COLO668 (cell line): ENCODE measurements around the gene DRG2.

Experiments
- DNase-seq: peaks from one replicate; lab custom pipeline; 2025; ENCODE audit not compliant: unreplicated experiment; lab: John Stamatoyannopoulos, UW

Gene DRG2, protein sequence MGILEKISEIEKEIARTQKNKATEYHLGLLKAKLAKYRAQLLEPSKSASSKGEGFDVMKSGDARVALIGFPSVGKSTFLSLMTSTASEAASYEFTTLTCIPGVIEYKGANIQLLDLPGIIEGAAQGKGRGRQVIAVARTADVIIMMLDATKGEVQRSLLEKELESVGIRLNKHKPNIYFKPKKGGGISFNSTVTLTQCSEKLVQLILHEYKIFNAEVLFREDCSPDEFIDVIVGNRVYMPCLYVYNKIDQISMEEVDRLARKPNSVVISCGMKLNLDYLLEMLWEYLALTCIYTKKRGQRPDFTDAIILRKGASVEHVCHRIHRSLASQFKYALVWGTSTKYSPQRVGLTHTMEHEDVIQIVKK

DNA sequence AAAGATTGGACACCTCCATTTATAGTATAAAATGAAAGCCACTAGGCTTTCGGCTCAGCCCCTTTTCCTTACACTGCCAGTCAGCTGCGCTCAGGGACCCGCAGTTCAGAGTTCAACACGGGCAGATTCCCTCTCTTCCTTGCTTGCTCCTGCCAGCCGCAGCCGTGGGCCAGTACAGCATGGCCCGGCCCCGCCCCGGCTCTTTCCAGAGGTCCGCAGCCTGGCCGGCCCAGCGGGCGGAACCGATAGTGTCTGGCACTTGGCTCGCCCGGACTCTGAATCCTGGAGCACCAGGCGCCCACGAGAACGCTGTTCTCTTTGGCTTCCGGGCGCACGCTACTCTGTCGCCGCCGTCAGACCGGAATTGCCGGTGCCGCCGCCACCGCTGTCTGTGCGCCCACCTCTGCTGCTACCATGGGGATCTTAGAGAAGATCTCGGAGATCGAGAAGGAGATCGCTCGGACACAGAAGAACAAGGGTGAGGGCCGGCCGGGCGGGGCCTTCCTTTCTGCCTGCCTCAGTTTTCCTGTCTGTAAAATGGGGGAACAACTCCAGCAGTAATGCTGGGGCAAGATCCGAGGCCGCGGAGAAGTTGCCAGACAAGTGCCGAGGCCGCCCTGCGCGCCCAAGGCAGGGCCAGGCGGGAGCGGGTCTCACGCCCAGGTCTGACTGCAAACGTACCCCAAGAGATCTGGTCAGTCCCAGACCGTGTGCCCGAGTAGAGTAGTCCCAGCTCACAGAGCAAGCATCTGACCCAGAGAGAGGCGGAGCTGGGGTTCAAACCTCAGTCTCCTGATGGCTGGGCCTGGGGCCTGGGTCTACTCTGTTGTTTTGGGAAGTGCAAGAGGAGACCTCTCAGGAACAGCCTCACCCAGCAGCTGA, at the start of gene DRG2:
TSS of gene DRG2 (plus strand) at position 339 of the 882 bp plus-strand sequence. CDS start at position 415, 76 bp downstream.
- DNase-seq = peak; percentile 88

DNA sequence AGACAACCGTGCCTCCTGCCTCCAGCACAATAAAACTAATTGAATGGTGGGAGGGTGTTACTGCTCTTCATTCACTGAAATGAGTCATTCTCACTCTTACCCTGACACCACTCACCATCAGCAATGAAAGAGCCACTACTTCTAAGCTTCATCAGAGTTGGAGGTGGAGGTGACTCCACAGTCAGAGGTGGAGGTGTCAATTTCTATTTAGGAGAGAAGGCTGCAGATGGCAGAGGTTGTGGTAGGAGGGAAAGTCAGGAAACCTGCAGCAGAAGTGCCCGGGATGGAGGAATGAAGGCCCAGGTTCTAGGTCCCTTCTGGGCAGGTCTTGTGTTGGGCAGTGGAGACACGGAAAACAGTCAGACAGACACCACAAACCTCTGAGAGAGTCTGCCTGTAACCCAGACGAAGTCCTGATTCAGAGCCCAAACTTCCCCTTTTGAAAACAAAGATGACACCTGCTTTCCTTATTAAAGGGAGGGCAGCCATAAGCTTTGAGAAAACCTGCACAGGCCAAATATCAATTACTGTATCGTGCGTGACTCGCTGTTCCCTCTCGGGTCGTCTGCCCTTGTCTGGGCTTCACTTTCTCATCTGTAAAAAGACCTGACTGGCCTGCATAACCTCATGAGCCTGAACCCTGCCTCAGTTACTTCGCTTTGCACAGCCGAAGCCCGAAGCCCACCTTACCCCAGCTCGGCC, 49.4 kb upstream of the DRG2 start:
- no peak for DNase-seq

DNA sequence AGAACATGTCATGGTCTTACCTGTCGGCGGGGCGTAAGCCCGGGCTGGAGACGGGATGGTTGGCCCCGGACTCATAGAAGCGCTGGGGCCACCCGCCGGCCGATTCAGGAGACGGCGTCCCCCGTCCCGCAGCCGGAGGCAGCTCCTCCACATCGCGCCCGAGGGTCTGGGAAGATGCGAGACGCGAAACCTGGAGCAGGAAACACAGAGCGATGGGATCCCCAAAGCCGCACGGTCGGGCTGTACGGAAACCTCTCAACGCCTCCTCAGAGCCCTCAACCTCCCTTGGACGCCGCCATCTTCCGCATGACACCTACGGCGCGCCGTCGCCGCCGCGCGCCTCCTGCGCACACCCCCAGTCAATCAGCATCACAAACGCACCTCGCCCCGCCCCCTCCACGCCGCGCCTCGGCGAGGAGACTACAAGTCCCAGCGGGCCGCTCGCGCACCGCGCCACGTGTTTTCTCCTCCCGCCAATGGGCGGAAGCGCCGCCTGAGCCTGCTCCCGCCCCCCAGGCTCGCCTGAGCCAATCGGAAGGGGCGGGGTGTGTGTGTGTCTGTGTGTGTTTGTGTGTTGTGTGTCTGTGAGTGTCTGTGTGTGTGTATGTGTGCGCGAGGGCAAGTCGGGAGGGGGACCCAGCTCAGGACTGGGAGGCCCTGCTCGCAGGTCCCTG, 48.8 kb upstream of the DRG2 start, which contains the start of the genes ATPAF2 and GID4:
TSS of gene ATPAF2 (minus strand) at position 308 of the 674 bp plus-strand sequence. CDS start at position 153, 155 bp downstream.
TSS of gene GID4 (plus strand) at position 548 of the 674 bp plus-strand sequence. CDS start at position 605, 57 bp downstream.
- DNase-seq = peak; percentile 98

DNA sequence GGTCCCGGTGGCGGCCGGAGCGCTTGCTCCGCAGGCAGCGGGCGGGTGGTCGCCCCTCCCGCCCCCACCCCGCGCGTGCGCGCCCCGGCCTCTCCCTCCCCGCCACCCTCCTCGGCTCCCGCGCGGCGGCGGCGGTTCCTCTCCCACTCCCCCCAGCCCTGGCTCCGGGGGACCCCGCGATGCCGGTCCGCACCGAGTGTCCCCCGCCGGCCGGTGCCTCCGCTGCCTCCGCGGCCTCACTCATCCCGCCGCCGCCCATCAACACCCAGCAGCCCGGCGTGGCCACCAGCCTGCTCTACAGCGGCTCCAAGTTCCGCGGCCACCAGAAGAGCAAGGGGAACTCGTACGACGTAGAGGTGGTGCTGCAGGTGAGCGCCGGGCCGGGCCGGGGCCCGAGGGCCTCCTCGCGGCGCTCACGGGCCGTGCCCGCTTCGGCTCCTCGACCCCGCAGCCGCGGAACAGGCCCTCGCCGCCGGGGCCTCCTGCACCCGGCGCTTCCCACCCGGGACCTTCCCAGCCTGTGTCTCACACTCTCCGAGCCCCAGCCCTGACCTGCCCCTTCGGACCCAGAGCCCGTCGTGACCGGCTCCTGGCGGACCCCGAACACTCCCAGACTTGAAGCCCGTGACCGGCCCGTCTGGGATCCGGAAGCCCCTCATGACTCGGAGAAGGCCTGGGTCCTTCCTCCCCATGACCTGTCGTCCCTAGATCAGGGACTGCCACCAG, 48.0 kb upstream of the DRG2 start:
- DNase-seq = peak; percentile 43

DNA sequence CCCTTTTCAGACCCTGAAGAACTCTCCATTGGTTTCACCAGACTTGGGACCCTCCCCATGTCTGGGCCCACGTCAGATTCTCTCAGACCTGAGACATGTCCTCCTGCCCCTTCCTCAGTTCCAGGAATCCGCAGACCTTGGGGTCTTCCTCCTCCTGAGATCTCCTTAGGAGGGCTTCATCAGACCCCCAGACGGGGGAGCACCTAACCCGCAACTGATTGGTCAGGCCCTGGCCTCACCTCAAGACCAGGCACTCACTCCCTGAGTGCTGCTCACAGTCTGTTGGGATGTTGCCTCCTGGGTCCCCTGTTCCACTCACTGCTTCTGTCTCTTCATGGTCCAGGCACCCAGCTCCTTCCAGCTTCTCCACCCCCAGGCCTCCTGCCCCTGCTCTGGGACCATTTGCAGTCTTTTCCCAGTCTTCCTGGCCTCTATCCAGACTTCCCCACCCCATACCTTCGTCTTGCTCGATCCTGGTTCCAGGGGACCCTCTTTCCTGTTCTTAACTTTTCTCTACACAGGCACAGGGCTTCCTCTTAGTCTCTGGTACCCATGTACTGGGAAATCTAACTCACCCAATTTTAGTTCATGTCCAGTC, 47.4 kb upstream of the DRG2 start:
- DNase-seq = no peak

DNA sequence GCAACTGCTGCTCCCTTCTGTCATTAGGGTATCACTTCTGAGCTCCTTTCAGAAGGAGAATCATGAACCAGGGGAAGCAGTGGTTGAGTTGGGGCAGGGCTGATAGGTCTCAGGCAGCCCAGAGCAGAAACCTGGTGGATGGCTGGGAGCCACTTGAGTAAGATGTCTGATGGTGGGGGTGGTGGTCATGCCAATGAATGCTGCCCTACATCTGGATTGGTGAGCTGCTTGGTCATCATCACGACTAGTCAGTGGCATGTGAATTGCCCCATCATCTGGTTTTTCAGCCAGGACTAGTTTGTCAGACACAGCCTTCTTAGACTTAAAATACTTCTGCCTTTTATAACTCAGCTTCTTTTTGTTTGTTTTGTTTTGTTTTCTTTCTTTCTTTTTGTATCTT, 46.0 kb upstream of the DRG2 start:
- no peak for DNase-seq

DNA sequence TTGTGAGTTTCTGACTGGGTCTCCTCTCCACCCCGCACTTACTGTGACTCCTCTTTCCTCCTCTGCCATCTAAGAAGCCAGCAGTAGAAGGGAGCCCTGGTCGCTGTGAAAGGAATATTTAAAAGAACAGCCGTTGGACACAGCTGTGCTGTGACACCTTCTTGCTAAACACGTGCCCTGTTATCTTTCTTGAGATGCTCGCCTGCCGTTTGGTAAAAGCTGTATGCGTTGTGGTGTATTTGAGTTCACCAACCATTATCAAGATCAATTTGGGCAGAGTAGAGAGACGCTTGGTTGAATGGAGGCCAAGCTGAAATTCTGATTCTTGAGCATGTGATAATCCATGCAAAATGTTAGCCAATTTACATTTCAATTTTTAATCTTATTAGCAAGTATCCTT, 44.8 kb upstream of the DRG2 start:
- no peak for DNase-seq

DNA sequence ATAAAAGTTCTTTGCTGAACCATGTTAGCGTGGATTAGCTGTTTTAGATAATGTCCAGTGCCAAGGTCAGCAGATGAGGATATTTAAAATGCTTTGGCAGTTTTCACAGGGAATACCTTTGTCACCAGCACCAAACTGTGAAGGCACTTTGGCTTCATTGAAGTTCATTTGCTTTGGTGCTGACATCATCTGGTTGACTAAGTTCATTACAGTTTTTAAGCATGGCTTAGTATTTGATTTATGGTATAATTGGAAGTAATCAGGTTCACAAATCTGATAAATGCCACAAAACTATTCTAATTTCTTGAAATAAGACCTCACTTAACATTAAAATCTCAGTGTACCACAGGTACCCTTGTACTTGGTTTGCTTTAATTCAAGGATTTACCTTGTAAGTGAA, 44.3 kb upstream of the DRG2 start:
- no peak for DNase-seq

DNA sequence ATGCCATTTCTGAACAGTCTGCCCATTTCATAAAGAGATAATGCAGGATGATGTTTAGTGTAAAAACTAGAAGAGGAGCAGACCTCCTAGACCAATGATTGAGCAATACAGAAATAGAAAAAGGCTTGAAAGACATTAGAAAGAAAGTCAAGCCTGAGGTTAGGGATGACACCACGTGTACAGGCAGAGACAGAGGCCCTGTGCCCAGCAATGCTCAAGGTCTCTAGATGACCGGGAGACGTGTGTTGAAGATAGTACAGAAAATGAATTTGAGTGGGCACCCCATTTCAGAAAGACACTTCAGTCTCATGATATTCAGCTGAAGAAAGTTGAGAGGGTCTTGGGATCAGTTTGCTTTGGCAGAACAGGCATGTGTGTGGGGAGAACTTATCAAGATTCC, 43.1 kb upstream of the DRG2 start:
- no peak for DNase-seq

DNA sequence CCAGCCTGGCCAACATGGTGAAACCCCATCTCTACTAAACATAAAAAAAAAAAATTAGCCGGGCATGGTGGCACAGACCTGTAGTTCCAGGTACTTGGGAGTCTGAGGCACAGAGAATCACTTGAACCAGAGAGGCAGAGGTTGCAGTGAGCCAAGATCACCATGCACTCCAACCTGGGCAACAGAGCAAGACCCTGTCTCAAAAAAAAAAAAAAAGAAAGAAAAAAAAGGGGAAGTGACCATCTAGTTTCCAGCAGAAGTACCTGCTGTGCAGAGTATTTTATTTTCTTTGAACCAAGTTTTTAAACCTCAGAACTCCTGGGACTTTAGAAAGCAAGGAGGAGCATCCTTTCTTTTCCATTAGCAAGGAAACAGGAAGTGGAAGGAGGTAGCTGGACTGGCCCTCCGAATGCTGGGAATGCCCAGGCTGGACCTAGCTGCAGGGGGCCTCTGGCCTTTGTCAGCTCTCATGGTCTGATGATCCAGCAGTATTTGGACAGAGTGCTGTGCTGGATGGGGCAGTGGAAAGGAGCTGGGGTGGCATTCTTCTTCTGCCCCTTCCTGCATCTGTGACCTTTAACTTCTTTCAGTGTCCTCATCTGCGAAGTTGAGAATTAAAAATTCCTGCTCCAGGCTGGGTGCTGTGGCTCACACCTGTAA, 41.9 kb upstream of the DRG2 start:
- DNase-seq = no peak

DNA sequence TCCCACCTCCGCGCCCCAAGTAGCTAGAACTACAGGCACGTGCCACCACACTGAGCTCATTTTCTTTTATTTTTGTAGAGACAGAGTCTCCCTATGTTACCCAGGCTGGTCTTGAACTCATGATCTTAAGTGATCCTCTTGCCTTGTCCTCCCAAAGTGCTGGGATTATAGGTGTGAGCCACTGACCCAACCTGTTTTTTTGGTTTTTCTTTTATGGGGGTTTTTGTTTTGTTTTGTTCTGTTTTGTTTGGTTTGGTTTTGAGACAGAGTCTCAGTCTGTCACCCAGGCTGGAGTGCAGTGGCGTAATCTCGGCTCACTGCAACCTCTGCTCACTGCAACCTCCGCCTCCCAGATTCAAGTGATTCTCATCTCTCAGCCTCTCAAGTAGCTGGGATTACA, 32.2 kb upstream of the DRG2 start:
- DNase-seq = no peak

DNA sequence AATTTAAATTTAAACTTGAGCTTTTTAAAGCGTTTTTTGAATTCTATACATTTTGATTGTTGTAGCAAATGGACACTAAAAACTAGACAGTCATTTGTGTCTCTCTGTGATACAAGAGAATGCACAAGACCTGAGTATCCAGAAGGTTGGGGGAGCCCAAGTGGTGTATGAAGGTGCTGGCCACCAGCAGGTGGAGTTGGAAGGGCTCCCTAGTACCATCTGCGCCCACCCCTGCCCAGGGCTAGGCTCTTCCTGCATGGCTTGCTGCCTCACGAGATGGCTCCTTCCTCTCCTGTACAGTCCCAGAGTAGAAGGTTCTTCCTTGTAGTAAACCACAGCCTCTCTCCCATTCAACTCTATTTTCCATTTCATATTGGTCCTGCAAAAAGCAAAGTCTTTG, 31.5 kb upstream of the DRG2 start:
- no peak for DNase-seq

DNA sequence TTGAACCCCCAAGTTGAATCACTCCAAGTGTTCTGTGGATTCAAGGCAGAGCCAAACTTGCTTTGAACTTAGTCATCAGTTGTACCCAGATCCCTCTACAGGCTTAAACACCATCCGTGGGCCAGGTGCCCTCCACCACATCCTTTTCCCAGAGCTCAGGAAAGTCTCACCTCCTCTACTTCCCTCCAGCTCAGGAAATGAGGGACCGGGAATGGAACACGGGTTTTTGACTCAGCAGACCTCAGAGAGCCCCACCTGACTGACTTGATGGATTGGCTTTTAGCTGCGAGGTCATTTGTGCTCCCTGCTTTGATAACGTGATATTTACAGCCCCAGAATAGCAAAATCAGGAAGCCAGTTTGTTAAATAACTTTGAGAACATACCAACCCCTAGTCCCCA, 28.5 kb upstream of the DRG2 start:
- no peak for DNase-seq

DNA sequence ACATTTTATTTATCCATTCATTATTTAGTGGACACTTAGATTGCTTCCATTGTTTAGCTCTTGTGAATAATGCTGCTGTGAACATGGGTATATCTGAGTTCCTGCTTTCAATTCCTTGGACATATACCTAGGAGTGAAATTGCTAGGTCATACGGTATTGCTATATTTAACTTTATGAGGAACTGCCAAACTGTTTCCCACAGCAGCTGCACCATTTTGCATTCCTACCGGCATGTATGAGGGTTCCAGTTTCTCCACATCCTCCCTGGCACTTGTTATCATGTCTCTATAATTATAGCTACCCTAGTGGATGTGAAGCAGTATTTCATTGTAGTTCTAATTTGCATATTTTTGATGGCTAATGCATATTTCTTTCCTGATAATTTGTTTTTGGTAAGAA, 23.7 kb upstream of the DRG2 start:
- no peak for DNase-seq

DNA sequence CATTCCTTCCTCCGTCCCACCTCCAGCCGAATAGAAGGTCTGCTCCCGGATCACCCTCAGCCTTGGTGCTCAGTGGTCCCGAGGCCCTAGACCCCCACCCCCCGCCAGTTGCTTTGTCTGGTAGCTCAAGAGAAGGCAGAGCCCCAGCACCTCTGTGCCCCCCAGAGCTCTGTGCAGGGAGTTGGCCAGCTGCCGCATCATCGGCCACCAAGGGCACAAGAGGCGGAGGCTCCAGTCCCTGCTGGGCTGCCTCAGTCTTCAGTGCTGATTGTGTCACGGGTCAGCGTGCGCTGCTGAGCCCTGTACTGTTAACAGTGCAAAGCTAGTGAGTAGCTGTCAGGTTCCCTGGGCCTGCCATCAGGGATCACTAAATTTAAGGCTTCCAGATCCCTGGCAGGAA, 22.2 kb upstream of the DRG2 start:
- no peak for DNase-seq

DNA sequence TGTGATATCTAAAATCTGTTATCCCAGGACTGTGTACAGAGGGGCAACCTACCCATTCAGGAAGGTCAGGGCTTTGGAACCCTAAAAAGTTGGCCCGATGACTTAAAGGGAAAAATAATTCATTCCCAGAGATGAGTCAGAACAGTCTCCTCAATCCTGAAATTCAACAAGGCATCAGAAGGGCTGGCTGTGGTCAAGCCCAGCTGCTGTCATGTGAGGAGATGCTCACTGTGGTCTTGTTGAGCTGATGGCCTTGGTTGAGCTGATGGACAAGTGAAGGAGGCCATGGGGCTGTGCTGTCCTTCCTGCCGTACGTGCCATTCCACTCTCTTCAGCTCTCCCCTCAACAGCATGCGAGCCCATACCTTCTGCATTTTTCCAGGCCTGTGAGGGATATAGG, 20.9 kb upstream of the DRG2 start:
- no peak for DNase-seq

DNA sequence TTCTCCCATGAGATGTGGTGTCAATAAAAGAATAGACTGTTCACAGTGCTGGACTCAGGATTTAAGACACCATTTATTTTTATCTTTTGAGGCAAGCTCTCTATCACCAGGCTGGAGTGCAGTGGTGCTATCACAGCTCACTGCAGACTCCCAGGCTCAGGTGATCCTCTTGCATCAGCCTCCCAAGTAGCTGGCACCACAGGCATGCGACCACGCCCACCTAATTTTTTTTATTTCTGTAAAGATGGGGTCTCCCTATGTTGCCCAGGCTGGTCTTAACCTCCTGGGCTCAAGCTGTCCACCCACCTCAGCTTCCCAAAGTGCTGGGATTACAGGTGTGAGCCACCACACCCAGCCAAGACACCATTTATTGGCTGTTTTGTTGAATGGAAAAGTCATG, 18.6 kb upstream of the DRG2 start:
- DNase-seq = no peak

DNA sequence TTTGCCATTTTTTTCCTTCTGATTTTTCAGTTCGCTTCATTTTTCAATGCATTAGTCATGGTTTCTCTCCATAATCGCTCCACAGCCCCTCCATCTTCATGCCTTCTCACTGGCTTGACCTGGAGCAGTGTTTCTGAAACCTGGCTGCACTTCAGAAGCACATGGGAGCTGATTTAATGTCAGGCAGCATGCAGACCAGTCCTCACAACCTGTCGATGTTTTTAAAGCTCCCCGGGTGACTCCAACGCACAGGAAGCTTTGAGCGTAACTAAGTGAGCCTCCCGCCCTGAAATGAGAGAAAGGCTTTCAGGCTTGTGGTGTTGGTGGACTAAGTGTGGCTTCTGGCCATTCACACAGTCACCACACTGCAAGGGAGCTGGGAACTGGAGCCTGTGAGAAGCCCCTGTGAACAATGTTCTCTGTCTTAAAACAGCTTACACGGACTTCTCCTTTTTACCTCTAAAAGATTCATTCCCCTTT, 16.8 kb upstream of the DRG2 start:
- no peak for DNase-seq

DNA sequence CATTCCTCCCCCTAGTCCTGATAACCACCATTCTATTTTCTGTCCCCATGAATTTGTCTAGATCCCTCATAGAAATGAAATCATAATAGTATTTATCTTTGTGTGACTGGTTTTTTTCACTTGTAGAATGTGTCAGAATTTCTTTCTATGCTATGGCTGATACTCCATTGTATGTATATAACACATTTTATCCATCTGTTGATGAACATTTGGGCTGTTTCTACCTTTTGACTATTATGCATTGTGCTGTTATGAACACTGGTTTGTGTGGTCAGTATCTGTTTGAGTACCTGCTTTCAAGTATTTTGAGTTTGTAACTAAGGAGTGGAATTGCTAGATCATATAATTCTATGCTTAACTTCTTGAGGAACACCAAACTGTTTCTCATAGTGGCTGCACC, 16.0 kb upstream of the DRG2 start:
- no peak for DNase-seq
